Frontal cortex (tissue), 4 donors: ENCODE results near the gene NUP153. TPM values are rescaled to one million over a fixed set of nuclear protein-coding genes. Genes with fewer than 3 reads are reported as not detected.
"Not testable (repeated sequence)": the region's sequence is repeated elsewhere in the genome, so short reads cannot be mapped to it uniquely, and the experiment has no call there.

Source experiments
- DNase-seq, 2 donors: peaks; one replicate each; pipeline ENCODE4 v3.0.0; 2012; ENCODE audit warnings: low spot score in 2 of 2
- FAIRE-seq: peaks from 2 replicates; lab custom pipeline; 2012; peaks lifted over from hg19 to GRCh38; lab: Jason Lieb, UNC
- total RNA-seq: library from RNA; depleted of rRNA; stranded (reverse); fragments of >200 nt; gene quantifications from one replicate; pipeline ENCODE4 v1.2.3, GENCODE V29; 2014
- donor health status: control.
- donor health status: control.
- donor health status: control.

The NUP153 gene
- total RNA-seq, 1 donor from 2014 or later: 41.2 TPM

- DNase-seq (no peak), FAIRE-seq (no peak)
Observed at GRCh38 chr6:17622144-17622543, 84.6 kb downstream of the NUP153 start.

GRCh38 chr6:17621003-17621402 lies 85.7 kb downstream of the NUP153 start:
- DNase-seq (no peak), FAIRE-seq (no peak)

- FAIRE-seq (no peak), DNase-seq (no peak)
Observed at GRCh38 chr6:17615794-17616193, 90.9 kb downstream of the NUP153 start.

GRCh38 chr6:17612048-17612447 lies 94.7 kb downstream of the NUP153 start:
- FAIRE-seq (no peak), DNase-seq (no peak)

GRCh38 chr6:17610835-17611234 lies 95.9 kb downstream of the NUP153 start:
- FAIRE-seq (no peak), DNase-seq (no peak)

- no peak for DNase-seq
Observed at GRCh38 chr6:17606606-17607005, 100.1 kb downstream of the NUP153 start.

GRCh38 chr6:17602888-17603287 lies 103.8 kb downstream of the NUP153 start:
- FAIRE-seq (no peak), DNase-seq (no peak)

More at GRCh38 chr6:17606606-17607005, 100.1 kb downstream of the NUP153 start:
- no peak for FAIRE-seq

- FAIRE-seq: no peak
- no peak for DNase-seq
Observed at GRCh38 chr6:17601386-17601703, 105.4 kb downstream of the NUP153 start.

- peak; percentile 24 to 42 for DNase-seq
- FAIRE-seq: no peak
Observed at GRCh38 chr6:17600527-17601385, 106.0 kb downstream of the NUP153 start.

GRCh38 chr6:17599877-17600526 lies 106.7 kb downstream of the NUP153 start, which contains the start of gene FAM8A1:
TSS of gene FAM8A1 (plus strand) at chr6:17600302. CDS start at chr6:17600410, 108 bp downstream.
- DNase-seq: peak; percentile 88 to 93

GRCh38 chr6:17596085-17596484 lies 110.6 kb downstream of the NUP153 start:
- FAIRE-seq (peak; percentile 45), DNase-seq (no peak)

More at GRCh38 chr6:17599877-17600526, 106.7 kb downstream of the NUP153 start, which contains the start of gene FAM8A1:
- no peak for FAIRE-seq

GRCh38 chr6:17593246-17593645 lies 113.5 kb downstream of the NUP153 start:
- DNase-seq: no peak
- no peak for FAIRE-seq

- DNase-seq: no peak
- FAIRE-seq: no peak
Observed at GRCh38 chr6:17591287-17591686, 115.4 kb downstream of the NUP153 start.

GRCh38 chr6:17589406-17590096 lies 117.2 kb downstream of the NUP153 start:
- peak in 1 of 2 donors; percentile 10 for DNase-seq
- no peak for FAIRE-seq

GRCh38 chr6:17588011-17588410 lies 118.7 kb downstream of the NUP153 start:
- FAIRE-seq (no peak), DNase-seq (no peak)

GRCh38 chr6:17586623-17587022 lies 120.1 kb downstream of the NUP153 start:
- DNase-seq: not testable (repeated sequence)

GRCh38 chr6:17585766-17586490 lies 120.8 kb downstream of the NUP153 start:
- no peak for DNase-seq

More at GRCh38 chr6:17586623-17587022, 120.1 kb downstream of the NUP153 start:
- not testable (repeated sequence) for FAIRE-seq

GRCh38 chr6:17584241-17584803 lies 122.4 kb downstream of the NUP153 start:
- DNase-seq (peak; percentile 69 to 77), FAIRE-seq (peak; percentile 83)

More at GRCh38 chr6:17585766-17586490, 120.8 kb downstream of the NUP153 start:
- FAIRE-seq: no peak

- DNase-seq: peak in 1 of 2 donors; percentile 22
- FAIRE-seq: no peak
Observed at GRCh38 chr6:17583811-17584210, 122.9 kb downstream of the NUP153 start.
